Fibroblast of lung (primary cell): Measurements from ENCODE around the gene GUF1. TPM values are rescaled to one million over a fixed set of nuclear protein-coding genes. Genes with fewer than 3 reads are reported as not detected.
"Not testable (repeated sequence)": the region's sequence is repeated elsewhere in the genome, so short reads cannot be mapped to it uniquely, and the experiment has no call there.

ENCODE experiments used
- DNase-seq, 2 donors: peaks; one replicate each; pipeline versions ENCODE4 v3.0.0 to v3.0.0-alpha.2; 2010; ENCODE audit warnings: low read depth in 2 of 2
- H2AFZ ChIP-seq: 2 replicates; pipeline ENCODE4 v1.5.1; 2012; ENCODE audit warnings: low read length, control low read depth, inconsistent platforms
- H3K27ac ChIP-seq: 2 replicates; pipeline ENCODE4 v1.5.1; 2011; ENCODE audit warnings: low read length, control low read depth; ENCODE audit not compliant: insufficient read depth
- H3K27me3 ChIP-seq: 2 replicates; pipeline ENCODE4 v1.5.1; 2011; ENCODE audit warnings: mild to moderate bottlenecking, low read length; ENCODE audit not compliant: control insufficient read depth, insufficient read depth
- H3K36me3 ChIP-seq: 2 replicates; pipeline ENCODE4 v1.5.1; 2011; ENCODE audit warnings: low read length; ENCODE audit not compliant: control insufficient read depth, insufficient read depth
- H3K4me1 ChIP-seq: 2 replicates; pipeline ENCODE4 v1.5.1; 2011; ENCODE audit warnings: low read length; ENCODE audit not compliant: control insufficient read depth, insufficient read depth; ENCODE audit errors: extremely low read depth
- H3K4me2 ChIP-seq: 2 replicates; pipeline ENCODE4 v1.5.1; 2011; ENCODE audit warnings: low read length, control low read depth; ENCODE audit not compliant: insufficient read depth; ENCODE audit errors: extremely low read depth
- H3K4me3 ChIP-seq, 4 experiments: fragments of 200-600 bp in 1 of 4; sonication (generic) in 1 of 4; replicated peaks in 1 of 4; 2 replicates each; pipeline ENCODE4 v1.5.1; 2011 to 2016; ENCODE audit warnings: low read length in 4 of 4, low read depth in 3 of 4, mild to moderate bottlenecking in 3 of 4, control low read depth in 2 of 4, inconsistent platforms in 1 of 4, mixed read lengths in 1 of 4; ENCODE audit not compliant: insufficient read depth in 1 of 4; ENCODE audit errors: control extremely low read depth in 1 of 4
- H3K79me2 ChIP-seq: 2 replicates; pipeline ENCODE4 v1.5.1; 2012; ENCODE audit warnings: mild to moderate bottlenecking, low read length, inconsistent platforms; ENCODE audit not compliant: control insufficient read depth, insufficient read depth
- H3K9ac ChIP-seq: 2 replicates; pipeline ENCODE4 v1.5.1; 2011; ENCODE audit warnings: mild to moderate bottlenecking, low read length, control low read depth; ENCODE audit not compliant: insufficient read depth
- H3K9me3 ChIP-seq: 2 replicates; pipeline ENCODE4 v1.5.1; 2012; ENCODE audit warnings: low read depth, low read length; ENCODE audit not compliant: control insufficient read depth, insufficient read depth
- H4K20me1 ChIP-seq: 2 replicates; pipeline ENCODE4 v1.5.1; 2011; ENCODE audit warnings: low read length; ENCODE audit not compliant: control insufficient read depth, insufficient read depth; ENCODE audit errors: extremely low read depth
- CTCF ChIP-seq, 2 donors: IDR thresholded peaks in 1 of 2; conservative IDR thresholded peaks in 1 of 2; 1 replicate in 1 of 2; 2 replicates in 1 of 2; pipeline ENCODE4 v1.5.1; 2011 to 2012; ENCODE audit warnings: low read length in 2 of 2, control low read depth in 1 of 2, inconsistent platforms in 1 of 2, low read depth in 1 of 2, mild to moderate bottlenecking in 1 of 2
- EZH2 ChIP-seq: IDR thresholded peaks from 2 replicates; pipeline ENCODE4 v1.5.1; 2012; ENCODE audit warnings: low read length, control low read depth, mild to moderate bottlenecking; ENCODE audit errors: missing control alignments
- polyA plus RNA-seq, 2 donors: library from polyadenylated mRNA; depleted of rRNA in 1 of 2; stranded (reverse) in 1 of 2; unstranded in 1 of 2; fragments of >200 nt; gene quantifications; 2 replicates each; pipeline ENCODE4 v1.2.1, GENCODE V29; 2011 to 2012; ENCODE audit warnings: missing spikeins in 1 of 2
- total RNA-seq: library from RNA; depleted of rRNA; stranded (reverse); fragments of >200 nt; gene quantifications from 2 replicates; pipeline ENCODE4 v1.2.1, GENCODE V29; 2014

GUF1 gene
- total and polyA plus RNA-seq, 2 donors (not counting 1 experiment from before 2014, with no cell fraction given) = 12.1 to 18.3 TPM

GRCh38 chr4:44725726-44726037 is 47.5 kb downstream of the GUF1 start:
- no peaks in the 10 kb centered on the region for H3K27me3 ChIP-seq
- peak overlapping the region; percentile 98 for H2AFZ ChIP-seq
- H3K79me2 ChIP-seq = peaks cover 23% of the 10 kb centered on the region
- H3K27ac ChIP-seq = peak overlapping the region; percentile 82
- TF ChIP-seq EZH2 (no peak), CTCF (conservative IDR thresholded peaks at IDR 0.05 in 1 of 2, IDR thresholded peaks at IDR 0.05 in 1 of 2; ENCODE audit: low read depth in 1 of 2, low read length in 2 of 2) (no peak)
- no peaks in the 10 kb centered on the region for H3K9me3 ChIP-seq
- H3K4me1 ChIP-seq = no peaks in the 10 kb centered on the region
- H3K4me2 ChIP-seq = peak overlapping the region; percentile 89
- no peaks in the 10 kb centered on the region for H4K20me1 ChIP-seq
- DNase-seq = no peak
- H3K4me3 ChIP-seq = peak overlapping the region; percentile 67 to 94 (median 84)
- H3K36me3 ChIP-seq = no peaks in the 10 kb centered on the region
- peak overlapping the region; percentile 80 for H3K9ac ChIP-seq

- peaks cover 23% of the 10 kb centered on the region for H3K79me2 ChIP-seq
- peak; percentile 89 to 90 for DNase-seq
- peak within 1 kb of the TSS; percentile 82 for H3K27ac ChIP-seq
- H4K20me1 ChIP-seq = no peaks in the 10 kb centered on the region
- TF ChIP-seq EZH2 (no peak), CTCF (conservative IDR thresholded peaks at IDR 0.05 in 1 of 2, IDR thresholded peaks at IDR 0.05 in 1 of 2; ENCODE audit: low read depth in 1 of 2, low read length in 2 of 2) (peak; percentile 18 to 26)
- no peaks in the 10 kb centered on the region for H3K36me3 ChIP-seq
- H3K4me2 ChIP-seq = peak within 1 kb of the TSS; percentile 96
- H3K9me3 ChIP-seq = no peaks in the 10 kb centered on the region
- peak within 1 kb of the TSS; percentile 98 for H2AFZ ChIP-seq
- H3K4me1 ChIP-seq = no peaks in the 10 kb centered on the region
- no peaks in the 10 kb centered on the region for H3K27me3 ChIP-seq
- peak within 1 kb of the TSS; percentile 67 to 94 (median 84) for H3K4me3 ChIP-seq
- peak within 1 kb of the TSS; percentile 80 for H3K9ac ChIP-seq
Measured at GRCh38 chr4:44726038-44726871, 48.0 kb downstream of the GUF1 start, which contains the start of gene GNPDA2. TSS of gene GNPDA2 (minus strand) at chr4:44726556. CDS start at chr4:44722207, 4,349 bp downstream.

GRCh38 chr4:44727471-44727870 is 49.3 kb downstream of the GUF1 start:
- Histone ChIP-seq H3K9ac (no peak overlapping the region), H2AFZ (no peak overlapping the region), H3K4me2 (no peak overlapping the region)

GRCh38 chr4:44728694-44729093 is 50.5 kb downstream of the GUF1 start:
- not testable (repeated sequence) for H4K20me1 ChIP-seq, H3K27ac ChIP-seq, H3K4me3 ChIP-seq, DNase-seq, H2AFZ ChIP-seq, H3K9me3 ChIP-seq, H3K36me3 ChIP-seq, H3K4me2 ChIP-seq, H3K4me1 ChIP-seq, H3K9ac ChIP-seq, H3K27me3 ChIP-seq
- peaks cover 19% of the 10 kb centered on the region for H3K79me2 ChIP-seq

More at GRCh38 chr4:44727471-44727870, 49.3 kb downstream of the GUF1 start:
- Histone ChIP-seq H3K4me1 (no peaks in the 10 kb centered on the region), H3K36me3 (no peaks in the 10 kb centered on the region), H3K27ac (no peak overlapping the region), H4K20me1 (no peaks in the 10 kb centered on the region), H3K4me3 (no peak overlapping the region), H3K79me2 (peaks cover 23% of the 10 kb centered on the region), H3K27me3 (no peaks in the 10 kb centered on the region), H3K9me3 (no peaks in the 10 kb centered on the region)
- DNase-seq = no peak
- no peak for TF ChIP-seq CTCF (conservative IDR thresholded peaks at IDR 0.05 in 1 of 2, IDR thresholded peaks at IDR 0.05 in 1 of 2; ENCODE audit: low read depth in 1 of 2, low read length in 2 of 2)
- no peak for TF ChIP-seq EZH2
